ENCODE measurements around the gene RSPH1.

DNA sequence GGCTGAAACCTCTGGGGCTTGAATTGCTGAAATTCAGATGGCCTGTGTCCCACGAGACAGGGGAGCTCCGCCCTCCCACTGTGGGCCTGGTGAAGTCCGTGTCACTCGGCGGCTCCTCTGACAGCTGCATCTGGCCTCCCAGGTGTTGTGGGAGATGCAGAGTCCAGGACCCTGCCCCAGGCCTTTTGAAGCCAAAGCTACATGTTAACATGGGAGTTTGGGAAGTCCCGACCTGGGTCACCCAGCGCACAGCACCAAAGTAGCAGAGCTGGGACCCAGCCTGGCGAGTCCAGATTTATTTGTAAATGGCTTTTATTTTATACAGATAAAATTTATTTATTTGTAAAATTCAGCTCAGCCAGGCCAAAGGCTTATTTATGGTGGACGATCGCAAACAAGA lies 46.6 kb upstream of the RSPH1 start:
- TF ChIP-seq, protein P1, sequence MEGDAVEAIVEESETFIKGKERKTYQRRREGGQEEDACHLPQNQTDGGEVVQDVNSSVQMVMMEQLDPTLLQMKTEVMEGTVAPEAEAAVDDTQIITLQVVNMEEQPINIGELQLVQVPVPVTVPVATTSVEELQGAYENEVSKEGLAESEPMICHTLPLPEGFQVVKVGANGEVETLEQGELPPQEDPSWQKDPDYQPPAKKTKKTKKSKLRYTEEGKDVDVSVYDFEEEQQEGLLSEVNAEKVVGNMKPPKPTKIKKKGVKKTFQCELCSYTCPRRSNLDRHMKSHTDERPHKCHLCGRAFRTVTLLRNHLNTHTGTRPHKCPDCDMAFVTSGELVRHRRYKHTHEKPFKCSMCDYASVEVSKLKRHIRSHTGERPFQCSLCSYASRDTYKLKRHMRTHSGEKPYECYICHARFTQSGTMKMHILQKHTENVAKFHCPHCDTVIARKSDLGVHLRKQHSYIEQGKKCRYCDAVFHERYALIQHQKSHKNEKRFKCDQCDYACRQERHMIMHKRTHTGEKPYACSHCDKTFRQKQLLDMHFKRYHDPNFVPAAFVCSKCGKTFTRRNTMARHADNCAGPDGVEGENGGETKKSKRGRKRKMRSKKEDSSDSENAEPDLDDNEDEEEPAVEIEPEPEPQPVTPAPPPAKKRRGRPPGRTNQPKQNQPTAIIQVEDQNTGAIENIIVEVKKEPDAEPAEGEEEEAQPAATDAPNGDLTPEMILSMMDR (conservative IDR thresholded peaks at IDR 0.05; ENCODE audit: low read length) = no peak
- no peak for TF ChIP-seq EZH2phosphoT487 (IDR thresholded peaks at IDR 0.05; ENCODE audit: borderline replicate concordance)
